ENCODE results near the gene MAP3K10.

MAP3K10 gene

GRCh38 chr19:40234429-40235237, 43.4 kb downstream of the MAP3K10 start:
- no peak for DNase-seq

- DNase-seq, result no peak
These were observed 44.2 kb downstream of the MAP3K10 start for GRCh38 chr19:40235238-40236025.

DNA sequence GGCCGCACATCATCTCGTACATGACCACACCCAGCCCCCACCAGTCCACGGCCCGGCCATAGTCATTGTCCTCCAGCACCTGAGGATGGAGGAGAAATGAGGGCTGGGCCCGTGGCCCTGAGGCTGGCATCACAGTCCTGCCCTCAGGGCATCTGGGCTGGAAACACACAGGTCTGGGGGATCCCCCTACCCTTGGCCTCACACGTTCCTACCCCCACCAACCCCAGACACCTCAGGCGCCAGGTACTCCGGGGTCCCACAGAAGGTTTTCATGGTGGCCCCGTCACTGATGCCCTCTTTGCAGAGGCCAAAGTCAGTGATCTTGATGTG, 44.8 kb downstream of the MAP3K10 start:
- no peak for DNase-seq

DNA sequence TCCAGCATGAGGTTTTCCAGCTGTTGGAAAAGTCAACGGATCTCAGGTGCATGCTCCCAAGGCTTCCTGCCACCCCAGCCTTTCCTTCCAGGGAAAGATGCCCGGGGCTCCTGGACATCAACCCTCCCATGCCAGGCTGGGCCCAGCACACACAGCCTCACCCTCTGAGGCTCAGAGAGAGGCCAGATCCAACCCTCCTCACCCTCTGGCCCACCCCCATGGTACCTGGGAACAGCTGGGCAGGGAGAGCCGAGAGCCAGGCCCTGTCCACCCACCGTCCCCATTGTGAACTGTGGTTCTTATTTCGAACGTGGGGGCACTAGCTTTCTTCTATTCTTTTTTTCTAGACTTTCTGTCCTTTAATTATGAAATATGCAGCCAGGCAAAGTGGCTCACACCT, 45.1 kb downstream of the MAP3K10 start:
- no peak for DNase-seq

- no peak for DNase-seq
These were observed 46.6 kb downstream of the MAP3K10 start for GRCh38 chr19:40237791-40238190.

- DNase-seq, result no peak
These were observed 47.5 kb downstream of the MAP3K10 start for GRCh38 chr19:40238775-40239174.

- no peak for DNase-seq
These were observed 48.4 kb downstream of the MAP3K10 start for GRCh38 chr19:40239415-40240226.

GRCh38 chr19:40240332-40240731, 49.1 kb downstream of the MAP3K10 start:
- no peak for DNase-seq

DNA sequence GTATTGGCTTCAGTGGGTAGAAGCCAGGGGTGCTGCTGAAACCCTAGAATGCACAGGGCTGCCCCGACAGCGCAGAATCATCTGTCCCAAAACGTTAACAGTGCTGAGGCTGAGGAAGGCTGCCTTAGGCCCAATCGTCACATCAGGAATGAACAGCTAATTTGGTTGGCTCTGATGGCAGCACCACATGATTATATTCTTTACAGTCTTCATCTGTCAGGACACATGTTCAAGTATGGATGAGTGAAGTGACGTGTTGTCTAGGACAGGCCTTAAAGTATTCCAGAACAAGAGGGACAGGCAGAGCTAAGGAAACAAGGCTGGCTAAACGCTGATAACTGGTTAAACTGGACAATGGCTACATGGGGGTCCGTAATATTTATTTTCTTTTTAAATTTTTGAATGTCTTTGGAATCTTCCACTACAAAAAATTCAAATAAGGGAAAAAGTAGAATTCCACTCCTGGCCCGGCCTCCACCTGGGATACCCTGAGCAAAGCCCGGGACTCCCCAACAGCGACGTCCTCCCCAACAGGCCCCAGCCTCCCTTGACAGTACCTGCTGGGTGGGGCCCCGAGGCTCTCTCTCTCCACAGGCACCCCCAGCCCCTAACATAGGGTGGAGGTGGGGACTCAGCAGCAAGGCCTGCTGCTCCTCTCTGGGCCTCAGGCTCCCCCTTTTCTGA, 50.0 kb downstream of the MAP3K10 start:
- DNase-seq, result no peak

- DNase-seq, result no peak
These were observed 50.7 kb downstream of the MAP3K10 start for GRCh38 chr19:40241809-40242384.

- no peak for DNase-seq
These were observed 51.3 kb downstream of the MAP3K10 start for GRCh38 chr19:40242480-40242879.

GRCh38 chr19:40243181-40243580, 52.0 kb downstream of the MAP3K10 start:
- no peak for DNase-seq

- no peak for DNase-seq
These were observed 53.5 kb downstream of the MAP3K10 start for GRCh38 chr19:40244579-40245317.

DNA sequence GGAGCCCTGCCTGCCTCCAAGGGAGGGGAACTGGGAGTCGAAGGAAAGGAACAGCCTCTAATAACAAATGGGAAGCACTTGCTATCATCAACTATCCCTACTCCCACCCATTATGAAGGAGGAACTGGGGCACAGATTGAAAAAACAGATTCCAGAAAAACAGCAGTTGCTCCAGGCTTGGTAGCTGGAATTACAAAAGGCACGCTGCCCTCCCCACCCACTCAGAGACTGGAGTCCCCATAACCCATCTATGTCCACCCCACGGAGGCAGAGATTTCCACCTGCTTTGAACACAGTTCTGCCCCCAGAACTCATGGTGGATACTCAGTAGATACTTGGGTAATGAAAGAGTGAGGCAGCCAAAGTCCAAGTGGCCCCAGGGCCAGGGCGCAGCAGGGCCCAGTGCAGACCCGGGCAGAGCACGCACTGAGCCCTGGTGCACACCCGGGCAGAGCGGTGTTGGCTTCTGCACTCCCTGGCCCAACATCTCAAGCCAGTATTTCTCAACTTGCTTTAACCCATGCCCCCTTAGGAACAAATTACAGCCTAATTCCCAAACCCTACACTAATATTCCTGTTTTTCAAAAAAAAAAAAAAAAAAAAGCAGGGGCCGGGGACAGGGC, 54.4 kb downstream of the MAP3K10 start:
- no peak for DNase-seq

DNA sequence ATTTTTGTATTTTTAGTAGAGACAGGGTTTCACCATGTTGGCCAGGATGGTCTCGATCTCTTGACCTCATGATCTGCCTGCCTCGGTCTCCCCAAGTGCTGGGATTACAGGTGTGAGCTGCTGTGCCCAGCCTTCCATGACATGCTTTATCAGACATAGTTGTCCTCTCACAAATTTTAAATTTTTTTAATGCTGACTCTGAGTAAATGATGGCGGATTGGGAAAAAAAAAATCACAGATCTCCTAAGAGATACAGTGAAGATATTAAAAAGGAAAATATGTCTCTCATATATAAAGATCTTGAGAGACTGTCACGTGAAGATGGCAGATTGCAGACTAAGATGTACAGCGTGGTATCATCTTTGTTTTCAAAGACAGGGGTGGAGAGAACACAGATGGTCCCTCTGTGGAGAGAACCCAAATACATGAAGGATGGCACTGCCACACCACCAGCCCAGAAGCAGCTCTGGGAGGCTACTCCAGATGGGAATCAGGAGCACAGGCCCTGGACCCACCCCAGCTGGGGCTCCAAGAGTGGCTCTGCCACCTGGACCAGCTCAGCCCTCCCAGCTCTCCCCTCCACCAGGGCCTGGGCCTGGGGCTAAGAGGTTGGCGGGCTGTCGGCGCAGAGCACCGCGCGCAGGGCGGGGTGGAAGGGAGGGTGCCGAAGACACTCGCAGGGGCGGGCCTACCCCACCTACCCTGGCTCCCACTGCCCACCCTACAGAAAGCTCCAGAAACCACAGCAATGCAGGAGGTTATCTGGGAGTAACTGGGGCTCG, 55.3 kb downstream of the MAP3K10 start:
- no peak for DNase-seq

GRCh38 chr19:40247178-40247577, 56.0 kb downstream of the MAP3K10 start:
- DNase-seq, result no peak

DNA sequence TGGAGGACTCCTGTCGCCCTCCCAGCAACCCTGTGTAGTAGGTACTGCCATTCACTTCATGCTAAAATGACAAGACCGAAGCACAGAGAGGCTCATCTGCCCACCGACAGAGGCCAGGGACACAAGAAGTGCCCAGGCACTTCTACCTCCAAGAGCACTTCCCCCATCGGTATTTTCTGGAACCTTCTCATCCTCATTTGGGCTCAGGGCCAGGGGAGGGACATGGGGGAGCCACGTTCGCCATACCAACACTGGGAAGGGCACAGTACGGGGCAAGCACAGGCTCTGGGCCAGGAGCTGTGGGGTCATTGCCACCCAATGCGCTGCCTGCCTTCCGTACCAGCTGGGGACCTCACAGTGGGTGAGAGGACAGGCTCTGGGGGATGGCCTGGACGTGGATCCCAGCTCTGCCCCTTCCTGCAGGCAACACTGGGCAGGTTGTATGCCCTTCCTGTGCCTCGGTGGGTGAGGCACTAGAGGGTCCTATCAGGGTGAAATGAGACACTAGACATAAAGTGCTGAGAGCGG, 56.6 kb downstream of the MAP3K10 start:
- DNase-seq, result no peak

DNA sequence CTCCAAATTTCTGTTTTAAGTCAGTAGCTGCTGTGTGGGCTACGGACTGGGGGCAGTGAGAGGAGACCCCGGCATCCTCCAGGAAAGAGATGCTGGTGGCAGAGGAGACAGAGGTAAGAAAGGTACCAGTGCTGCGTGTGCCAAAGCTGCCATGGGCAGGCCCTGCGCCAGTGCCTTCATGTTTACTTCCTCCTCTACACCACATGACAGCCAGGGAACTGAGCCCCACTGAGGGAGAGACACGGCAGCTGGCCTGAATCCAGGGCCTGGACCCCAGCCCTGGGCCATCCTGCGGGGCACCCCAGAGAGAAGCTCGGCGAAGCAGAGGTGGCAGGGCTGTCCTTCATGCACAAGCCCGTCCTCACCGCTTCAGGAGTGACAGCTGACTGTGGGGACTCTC, 58.0 kb downstream of the MAP3K10 start:
- no peak for DNase-seq

GRCh38 chr19:40249781-40250180, 58.6 kb downstream of the MAP3K10 start:
- no peak for DNase-seq

DNA sequence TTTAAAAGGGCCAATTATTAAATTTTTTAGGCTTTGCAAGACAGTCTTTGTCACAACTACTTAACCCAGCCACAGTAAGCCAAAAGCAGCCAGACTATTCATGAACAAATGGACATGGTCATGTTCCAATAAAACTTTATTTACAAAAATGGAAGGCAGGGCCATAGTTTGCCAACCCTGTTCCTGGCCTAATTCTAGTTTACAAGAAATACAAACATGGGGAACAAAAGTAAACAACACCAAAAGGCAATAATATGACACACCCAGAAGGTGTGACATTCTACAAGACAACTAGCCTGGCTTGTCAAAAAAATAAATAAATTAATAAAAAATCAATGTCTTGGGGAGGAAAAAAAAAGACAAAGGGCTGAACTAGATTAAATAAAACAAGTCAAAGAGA, 60.0 kb downstream of the MAP3K10 start:
- DNase-seq, result no peak

All from activated effector memory CD4-positive, alpha-beta T cell treated with anti-CD3 and anti-CD28 coated beads, Interleukin-2, amount 50 U/mL, for 16 hours (primary cell).